Measurements from ENCODE around the gene SLC25A53. TPM values are rescaled to one million over a fixed set of nuclear protein-coding genes. Genes with fewer than 3 reads are reported as not detected.

Gene SLC25A53
- polyA plus RNA-seq, 2 donors, result 2.9 to 4.1 TPM

DNA sequence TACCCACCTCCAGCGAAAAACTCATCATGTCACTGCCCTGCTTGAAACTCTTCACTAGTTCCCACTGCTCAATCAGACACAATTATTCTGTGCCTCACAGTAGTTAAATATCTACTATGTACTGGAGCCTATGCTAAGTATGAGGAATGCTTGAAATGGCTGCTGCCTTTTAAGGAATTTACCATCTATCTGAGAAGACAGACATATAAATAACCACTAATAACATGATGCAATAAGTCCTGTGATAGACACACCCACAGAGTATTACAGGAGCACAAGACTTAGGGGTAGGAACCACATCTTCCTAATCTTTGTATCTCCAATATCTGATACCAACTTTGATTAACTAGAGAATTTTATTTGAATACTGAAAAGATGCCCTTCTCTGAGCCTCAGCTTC lies 21.1 kb downstream of the SLC25A53 start:
- H3K4me1 ChIP-seq (ENCODE audit: control insufficient read depth in 2 of 2, insufficient read depth in 2 of 2, low read length in 1 of 2), result no peaks in the 10 kb centered on the region

DNA sequence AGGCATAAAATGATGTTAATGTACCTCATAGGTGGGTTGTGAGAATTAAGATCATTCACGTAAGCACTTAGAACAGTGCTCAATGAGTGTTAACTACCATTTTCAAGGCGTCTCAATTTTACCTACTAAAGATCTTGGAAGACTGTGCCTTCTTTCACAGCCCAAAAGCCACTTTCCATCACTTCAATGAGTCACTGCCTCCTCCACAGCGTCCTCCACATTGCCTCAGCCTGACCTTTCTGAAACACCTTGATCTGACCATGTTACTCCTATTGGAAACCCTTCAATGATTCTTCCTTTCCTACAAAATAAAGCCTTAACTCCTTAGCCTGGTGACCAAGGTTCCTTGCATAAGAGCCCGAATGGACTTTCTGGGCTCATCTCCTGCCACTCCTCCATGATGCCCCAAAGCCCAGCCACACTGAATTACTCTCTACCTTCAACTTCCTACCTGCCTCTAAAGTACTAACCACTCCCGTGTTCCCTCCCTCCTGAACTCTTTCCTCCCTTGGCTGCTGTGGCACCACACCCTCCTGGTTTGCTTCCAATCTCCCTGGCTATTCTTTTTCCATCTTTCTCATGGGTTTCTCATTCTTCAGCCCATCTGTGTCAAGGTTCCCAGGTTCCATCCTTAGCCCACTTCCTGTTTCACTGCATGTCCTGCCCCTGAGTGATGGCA lies 22.1 kb downstream of the SLC25A53 start:
- Histone ChIP-seq H3K36me3 (ENCODE audit: control insufficient read depth in 2 of 2, insufficient read depth in 2 of 2, low read length in 1 of 2) (no peaks in the 10 kb centered on the region), H3K4me3 (ENCODE audit: low read depth in 1 of 2, low read length in 2 of 2) (no peak overlapping the region), H3K4me1 (ENCODE audit: control insufficient read depth in 2 of 2, insufficient read depth in 2 of 2, low read length in 1 of 2) (no peaks in the 10 kb centered on the region), H3K27me3 (ENCODE audit: control insufficient read depth in 1 of 2, insufficient read depth in 2 of 2, low read length in 2 of 2) (no peaks in the 10 kb centered on the region), H3K27ac (ENCODE audit: low read depth in 2 of 2, low read length in 1 of 2) (no peak overlapping the region), H3K9me3 (ENCODE audit: control insufficient read depth in 2 of 2, insufficient read depth in 1 of 2, low read depth in 1 of 2, low read length in 1 of 2) (no peaks in the 10 kb centered on the region)
- WGBS, 2 donors, result 68 to 78% methylated on average over 5 of the region's 5 CpGs

More for the DNA sequence above, 21.1 kb downstream of the SLC25A53 start:
- no peak overlapping the region for H3K27ac ChIP-seq (ENCODE audit: low read depth in 2 of 2, low read length in 1 of 2)
- H3K27me3 ChIP-seq (ENCODE audit: control insufficient read depth in 1 of 2, insufficient read depth in 2 of 2, low read length in 2 of 2), result no peaks in the 10 kb centered on the region
- H3K4me3 ChIP-seq (ENCODE audit: low read depth in 1 of 2, low read length in 2 of 2), result no peak overlapping the region
- 84 to 87% methylated on average over 1 of the region's 1 CpG for WGBS, 2 donors
- H3K9me3 ChIP-seq (ENCODE audit: control insufficient read depth in 2 of 2, insufficient read depth in 1 of 2, low read depth in 1 of 2, low read length in 1 of 2), result no peaks in the 10 kb centered on the region
- H3K36me3 ChIP-seq (ENCODE audit: control insufficient read depth in 2 of 2, insufficient read depth in 2 of 2, low read length in 1 of 2), result no peaks in the 10 kb centered on the region

DNA sequence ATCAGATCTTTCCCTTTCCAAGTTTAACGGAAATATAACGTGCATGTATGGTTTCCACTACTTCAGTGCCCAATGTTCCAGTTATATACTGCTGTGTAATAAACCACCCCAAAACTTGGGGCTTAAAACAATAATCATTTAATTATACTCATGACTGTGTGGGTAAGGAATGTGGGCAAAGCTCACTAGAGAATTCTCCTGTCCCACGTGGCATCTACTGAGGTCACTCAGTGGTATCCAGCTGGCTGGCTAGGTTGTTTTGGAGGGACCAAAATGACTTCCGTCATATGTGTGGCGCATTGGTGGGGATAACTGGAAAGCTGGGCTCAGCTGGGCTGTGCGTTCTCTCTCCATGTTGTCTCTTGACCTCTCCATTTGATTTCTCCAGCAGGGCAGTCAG lies 26.0 kb downstream of the SLC25A53 start:
- no peak overlapping the region for H3K27ac ChIP-seq (ENCODE audit: low read depth in 2 of 2, low read length in 1 of 2)
- 84 to 92% methylated on average over 6 of the region's 6 CpGs for WGBS, 2 donors
- H3K9me3 ChIP-seq (ENCODE audit: control insufficient read depth in 2 of 2, insufficient read depth in 1 of 2, low read depth in 1 of 2, low read length in 1 of 2), result no peaks in the 10 kb centered on the region
- no peaks in the 10 kb centered on the region for H3K27me3 ChIP-seq (ENCODE audit: control insufficient read depth in 1 of 2, insufficient read depth in 2 of 2, low read length in 2 of 2)
- no peak overlapping the region for H3K4me3 ChIP-seq (ENCODE audit: low read depth in 1 of 2, low read length in 2 of 2)
- no peaks in the 10 kb centered on the region for H3K36me3 ChIP-seq (ENCODE audit: control insufficient read depth in 2 of 2, insufficient read depth in 2 of 2, low read length in 1 of 2)
- H3K4me1 ChIP-seq (ENCODE audit: control insufficient read depth in 2 of 2, insufficient read depth in 2 of 2, low read length in 1 of 2), result no peaks in the 10 kb centered on the region

DNA sequence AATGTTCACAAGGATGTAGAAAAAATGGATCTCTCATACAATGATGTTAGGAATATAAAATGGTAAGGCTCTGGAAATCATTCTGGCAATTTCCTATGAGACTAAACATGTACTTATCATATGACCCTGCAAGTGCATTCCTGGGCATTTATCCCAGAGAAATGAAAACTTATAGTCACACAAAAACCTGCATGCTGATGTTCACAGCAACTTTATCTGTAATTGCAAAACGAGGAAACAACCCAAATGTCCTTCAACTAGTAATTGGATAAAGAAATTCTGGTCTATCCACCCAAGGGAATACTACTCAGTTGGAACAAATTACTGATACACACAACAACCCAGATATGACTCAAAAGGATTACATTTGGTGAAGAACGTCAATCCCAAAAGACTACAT lies 30.0 kb downstream of the SLC25A53 start:
- H3K27ac ChIP-seq (ENCODE audit: low read depth in 2 of 2, low read length in 1 of 2), result no peak overlapping the region
- no peaks in the 10 kb centered on the region for H3K4me1 ChIP-seq (ENCODE audit: control insufficient read depth in 2 of 2, insufficient read depth in 2 of 2, low read length in 1 of 2)
- no peak overlapping the region for H3K4me3 ChIP-seq (ENCODE audit: low read depth in 1 of 2, low read length in 2 of 2)
- no peaks in the 10 kb centered on the region for H3K27me3 ChIP-seq (ENCODE audit: control insufficient read depth in 1 of 2, insufficient read depth in 2 of 2, low read length in 2 of 2)
- H3K36me3 ChIP-seq (ENCODE audit: control insufficient read depth in 2 of 2, insufficient read depth in 2 of 2, low read length in 1 of 2), result no peaks in the 10 kb centered on the region
- WGBS, 2 donors, result 47 to 77% methylated on average over 2 of the region's 2 CpGs
- H3K9me3 ChIP-seq (ENCODE audit: control insufficient read depth in 2 of 2, insufficient read depth in 1 of 2, low read depth in 1 of 2, low read length in 1 of 2), result no peaks in the 10 kb centered on the region

DNA sequence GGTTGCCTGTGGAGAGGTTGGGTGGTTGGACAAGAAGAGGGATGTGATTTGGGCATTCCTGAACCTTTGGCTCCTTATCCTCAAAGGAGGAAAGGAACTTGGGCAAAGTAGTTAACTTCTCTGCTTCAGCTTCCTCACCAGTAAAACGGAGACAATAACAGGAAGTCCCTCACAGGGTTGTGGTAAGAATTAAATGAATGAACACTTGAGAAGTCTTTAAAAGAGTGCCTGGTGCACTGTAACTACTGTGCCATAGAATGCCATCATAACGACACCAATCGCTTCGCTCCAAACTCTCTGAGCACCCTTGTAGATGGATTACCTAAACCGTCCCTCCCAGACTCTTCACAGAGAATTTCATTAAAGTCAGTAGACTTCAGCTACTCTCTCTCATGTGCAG lies 34.0 kb downstream of the SLC25A53 start:
- peaks cover 0 to under 1% of the 10 kb centered on the region in 2 donors for H3K27me3 ChIP-seq (ENCODE audit: control insufficient read depth in 1 of 2, insufficient read depth in 2 of 2, low read length in 2 of 2)
- no peaks in the 10 kb centered on the region for H3K4me1 ChIP-seq (ENCODE audit: control insufficient read depth in 2 of 2, insufficient read depth in 2 of 2, low read length in 1 of 2)
- 58% methylated on average over 5 of the region's 5 CpGs for WGBS, 2 donors

DNA sequence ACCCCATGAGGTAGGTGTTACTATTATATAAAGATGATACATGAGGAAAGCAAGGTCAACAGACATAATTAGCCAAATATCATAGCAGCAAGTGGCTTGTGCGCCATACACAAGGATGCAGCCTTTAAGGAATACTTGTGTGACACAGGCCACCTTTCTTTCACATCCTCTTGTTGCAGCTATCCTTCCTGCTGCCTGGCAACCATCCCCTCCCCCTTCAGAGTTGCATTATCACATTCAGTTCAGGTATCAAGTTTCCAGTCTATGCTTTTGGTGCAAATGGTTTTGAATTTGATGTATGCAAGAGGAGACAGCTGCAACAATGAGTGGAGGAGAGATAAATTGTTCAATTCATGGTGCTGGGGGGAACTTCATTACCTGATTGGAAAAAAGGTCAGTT lies 38.0 kb downstream of the SLC25A53 start:
- no peaks in the 10 kb centered on the region for H3K9me3 ChIP-seq (ENCODE audit: control insufficient read depth in 2 of 2, insufficient read depth in 1 of 2, low read depth in 1 of 2, low read length in 1 of 2)
- H3K27me3 ChIP-seq (ENCODE audit: control insufficient read depth in 1 of 2, insufficient read depth in 2 of 2, low read length in 2 of 2), result peaks cover 0 to 3% of the 10 kb centered on the region in 2 donors
- no peak overlapping the region for H3K27ac ChIP-seq (ENCODE audit: low read depth in 2 of 2, low read length in 1 of 2)
- 79 to 89% methylated on average over 1 of the region's 1 CpG for WGBS, 2 donors
- H3K4me1 ChIP-seq (ENCODE audit: control insufficient read depth in 2 of 2, insufficient read depth in 2 of 2, low read length in 1 of 2), result no peaks in the 10 kb centered on the region
- no peak overlapping the region for H3K4me3 ChIP-seq (ENCODE audit: low read depth in 1 of 2, low read length in 2 of 2)
- H3K36me3 ChIP-seq (ENCODE audit: control insufficient read depth in 2 of 2, insufficient read depth in 2 of 2, low read length in 1 of 2), result no peaks in the 10 kb centered on the region

More for the DNA sequence above, 34.0 kb downstream of the SLC25A53 start:
- no peaks in the 10 kb centered on the region for H3K36me3 ChIP-seq (ENCODE audit: control insufficient read depth in 2 of 2, insufficient read depth in 2 of 2, low read length in 1 of 2)
- H3K4me3 ChIP-seq (ENCODE audit: low read depth in 1 of 2, low read length in 2 of 2), result no peak overlapping the region
- no peak overlapping the region for H3K27ac ChIP-seq (ENCODE audit: low read depth in 2 of 2, low read length in 1 of 2)
- no peaks in the 10 kb centered on the region for H3K9me3 ChIP-seq (ENCODE audit: control insufficient read depth in 2 of 2, insufficient read depth in 1 of 2, low read depth in 1 of 2, low read length in 1 of 2)

DNA sequence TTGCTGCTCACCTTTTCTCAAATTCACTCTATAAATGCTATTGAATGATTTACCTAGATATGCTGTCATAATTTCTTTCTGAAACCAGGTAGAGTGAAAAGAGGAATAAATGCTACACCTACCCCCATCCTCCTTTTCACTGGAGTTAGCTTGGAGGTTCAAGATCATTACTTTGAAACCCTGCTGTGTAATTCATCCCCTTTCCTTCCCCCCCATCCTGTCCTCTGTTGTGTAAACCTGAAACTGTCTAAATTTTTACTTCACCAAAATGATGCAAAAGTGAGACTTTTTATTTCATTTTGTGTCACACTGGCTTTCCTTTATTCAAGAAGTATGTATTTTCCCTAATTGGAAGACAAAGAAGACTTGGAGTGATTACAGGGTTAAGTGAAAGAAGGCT lies 39.0 kb downstream of the SLC25A53 start:
- no peak overlapping the region for H3K27ac ChIP-seq (ENCODE audit: low read depth in 2 of 2, low read length in 1 of 2)
- no peak overlapping the region for H3K4me3 ChIP-seq (ENCODE audit: low read depth in 1 of 2, low read length in 2 of 2)
- peaks cover 0 to 3% of the 10 kb centered on the region in 2 donors for H3K27me3 ChIP-seq (ENCODE audit: control insufficient read depth in 1 of 2, insufficient read depth in 2 of 2, low read length in 2 of 2)
- H3K36me3 ChIP-seq (ENCODE audit: control insufficient read depth in 2 of 2, insufficient read depth in 2 of 2, low read length in 1 of 2), result no peaks in the 10 kb centered on the region
- no peaks in the 10 kb centered on the region for H3K4me1 ChIP-seq (ENCODE audit: control insufficient read depth in 2 of 2, insufficient read depth in 2 of 2, low read length in 1 of 2)
- H3K9me3 ChIP-seq (ENCODE audit: control insufficient read depth in 2 of 2, insufficient read depth in 1 of 2, low read depth in 1 of 2, low read length in 1 of 2), result no peaks in the 10 kb centered on the region

DNA sequence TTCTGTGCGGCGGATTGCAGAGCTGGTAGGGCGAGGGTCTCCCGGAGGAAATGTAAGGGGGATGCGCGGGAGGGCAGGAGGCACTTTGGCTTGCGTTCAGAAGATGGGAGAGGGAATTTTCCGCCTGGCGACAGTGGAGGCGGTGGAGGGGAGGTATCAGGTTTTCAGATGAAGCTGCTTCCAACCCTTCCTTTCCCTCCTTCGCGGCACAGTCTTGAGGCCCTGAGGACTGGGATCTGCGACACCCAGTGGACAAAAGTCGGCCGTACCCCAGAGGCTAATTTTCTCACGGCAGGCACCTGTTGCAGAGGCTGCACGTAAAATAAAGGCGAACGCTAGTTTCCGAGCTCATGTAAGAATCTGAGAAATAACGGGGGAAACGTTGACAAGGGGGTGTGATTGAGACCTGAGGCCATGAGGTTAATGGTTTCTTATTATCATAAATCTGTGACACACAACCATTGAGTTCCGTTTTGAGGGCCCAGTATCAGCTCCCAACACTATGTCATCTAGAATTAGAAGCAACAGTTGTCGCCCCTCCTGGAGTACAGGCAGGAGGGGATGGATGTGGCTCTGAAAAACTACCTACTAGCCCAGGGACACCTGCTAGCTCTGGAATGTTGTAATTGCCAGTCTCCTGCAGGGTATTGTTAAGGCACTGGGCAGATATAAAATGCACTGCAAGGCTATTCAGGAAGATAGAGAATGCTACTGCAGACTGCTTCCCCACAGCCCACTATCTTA lies 43.4 kb downstream of the SLC25A53 start:
- H3K9me3 ChIP-seq (ENCODE audit: control insufficient read depth in 2 of 2, insufficient read depth in 1 of 2, low read depth in 1 of 2, low read length in 1 of 2), result peaks cover 0 to 4% of the 10 kb centered on the region in 2 donors
- no peaks in the 10 kb centered on the region for H3K4me1 ChIP-seq (ENCODE audit: control insufficient read depth in 2 of 2, insufficient read depth in 2 of 2, low read length in 1 of 2)
- no peaks in the 10 kb centered on the region for H3K36me3 ChIP-seq (ENCODE audit: control insufficient read depth in 2 of 2, insufficient read depth in 2 of 2, low read length in 1 of 2)
- H3K27ac ChIP-seq (ENCODE audit: low read depth in 2 of 2, low read length in 1 of 2), result peak overlapping the region in 1 of 2 donors; percentile 47
- 6 to 26% methylated on average over 24 of the region's 24 CpGs for WGBS, 2 donors
- peak overlapping the region; percentile 35 to 44 for H3K4me3 ChIP-seq (ENCODE audit: low read depth in 1 of 2, low read length in 2 of 2)
- peaks cover 0 to 8% of the 10 kb centered on the region in 2 donors for H3K27me3 ChIP-seq (ENCODE audit: control insufficient read depth in 1 of 2, insufficient read depth in 2 of 2, low read length in 2 of 2)

DNA sequence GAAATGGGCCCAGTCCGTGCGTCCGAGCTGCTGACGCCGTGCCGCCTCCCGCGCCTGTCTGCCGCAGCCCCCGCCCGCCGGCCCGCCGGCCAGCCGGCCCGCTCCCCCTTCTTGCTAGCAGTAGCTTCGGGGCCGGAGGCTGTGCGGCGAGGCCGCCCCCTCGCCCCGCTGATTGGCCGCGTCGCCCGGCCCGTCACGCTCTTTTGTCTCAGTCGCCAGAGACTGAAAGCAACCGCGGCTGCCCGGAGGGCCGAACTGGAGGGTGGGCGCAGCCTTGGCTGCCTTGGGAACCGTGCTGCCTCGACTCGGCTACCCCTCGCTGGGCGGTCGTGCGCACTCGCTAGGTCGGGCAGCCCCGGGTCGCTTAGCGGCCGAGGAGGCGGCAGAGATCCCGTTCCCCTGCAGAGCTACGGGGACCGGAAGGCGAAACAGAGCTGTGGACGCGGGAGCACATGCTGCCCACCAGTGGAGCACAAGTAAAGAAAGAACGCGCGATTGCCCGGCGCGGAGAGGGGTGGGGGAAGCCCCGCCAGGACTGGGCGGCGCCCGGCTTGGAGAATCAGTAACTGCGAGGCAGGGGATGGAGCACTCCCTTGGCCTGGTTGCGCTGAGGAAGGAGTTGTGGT lies 44.4 kb downstream of the SLC25A53 start, which contains the start of gene ZCCHC18:
Gene ZCCHC18 (plus strand): TSS at position 198 of the 626 bp plus-strand sequence. CDS start 1,589 bp downstream, outside the sequence.
- Histone ChIP-seq H3K27me3 (ENCODE audit: control insufficient read depth in 1 of 2, insufficient read depth in 2 of 2, low read length in 2 of 2) (peaks cover 0 to 6% of the 10 kb centered on the region in 2 donors), H3K36me3 (ENCODE audit: control insufficient read depth in 2 of 2, insufficient read depth in 2 of 2, low read length in 1 of 2) (no peaks in the 10 kb centered on the region), H3K4me1 (ENCODE audit: control insufficient read depth in 2 of 2, insufficient read depth in 2 of 2, low read length in 1 of 2) (no peaks in the 10 kb centered on the region), H3K27ac (ENCODE audit: low read depth in 2 of 2, low read length in 1 of 2) (peak within 1 kb of the TSS; percentile 47 to 67), H3K4me3 (ENCODE audit: low read depth in 1 of 2, low read length in 2 of 2) (peak within 1 kb of the TSS; percentile 44 to 51), H3K9me3 (ENCODE audit: control insufficient read depth in 2 of 2, insufficient read depth in 1 of 2, low read depth in 1 of 2, low read length in 1 of 2) (peaks cover 0 to 4% of the 10 kb centered on the region in 2 donors)
- 1 to 30% methylated on average over 52 to 67 of the region's 67 CpGs for WGBS, 2 donors
